HEK293 (cell line): ENCODE measurements around the gene PHF3.

Experiments used
- HOXD13 ChIP-seq: sonication (generic); formaldehyde crosslinking; IDR thresholded peaks from 2 replicates; pipeline ENCODE4 v1.8.0; 2022; ENCODE audit warnings: missing genetic modification reagents, borderline replicate concordance
- SALL2 ChIP-seq: fragments of 450-650 bp; formaldehyde crosslinking; IDR thresholded peaks from 2 replicates; pipeline ENCODE4 v1.5.0; 2017; ENCODE audit warnings: missing biosample characterization, mild to moderate bottlenecking, missing genetic modification characterization, borderline replicate concordance
- SCRT2 ChIP-seq: fragments of 450-650 bp; formaldehyde crosslinking; IDR thresholded peaks from 2 replicates; pipeline ENCODE4 v1.5.1; 2016; ENCODE audit warnings: missing biosample characterization, missing genetic modification characterization
- ZBTB1 ChIP-seq: fragments of 450-650 bp; formaldehyde crosslinking; IDR thresholded peaks from 2 replicates; pipeline ENCODE4 v1.5.1; 2016; ENCODE audit warnings: missing biosample characterization, missing genetic modification characterization
- ZBTB11 ChIP-seq: fragments of 450-650 bp; formaldehyde crosslinking; conservative IDR thresholded peaks from 2 replicates; pipeline ENCODE4 v1.5.1; 2016; ENCODE audit warnings: low read depth, missing biosample characterization, missing genetic modification characterization
- ZBTB44 ChIP-seq: fragments of 450-650 bp; IDR thresholded peaks from 2 replicates; pipeline ENCODE4 v1.5.1; 2018; ENCODE audit warnings: missing biosample characterization, mild to moderate bottlenecking, missing genetic modification characterization
- ZBTB48 ChIP-seq: fragments of 450-650 bp; formaldehyde crosslinking; IDR thresholded peaks from 2 replicates; pipeline ENCODE4 v1.5.1; 2016; ENCODE audit warnings: missing biosample characterization, missing genetic modification characterization
- ZFP3 ChIP-seq: fragments of 450-650 bp; formaldehyde crosslinking; IDR thresholded peaks from 2 replicates; pipeline ENCODE4 v1.5.1; 2016; ENCODE audit warnings: low read depth, missing biosample characterization, missing genetic modification characterization
- ZNF155 ChIP-seq: fragments of 450-650 bp; formaldehyde crosslinking; IDR thresholded peaks from 2 replicates; pipeline ENCODE4 v1.5.1; 2016; ENCODE audit warnings: missing biosample characterization, missing genetic modification characterization
- ZNF174 ChIP-seq: fragments of 450-650 bp; formaldehyde crosslinking; IDR thresholded peaks from 2 replicates; pipeline ENCODE4 v1.5.0; 2017; ENCODE audit warnings: missing biosample characterization, mild to moderate bottlenecking, missing genetic modification characterization
- ZNF202 ChIP-seq: fragments of 450-650 bp; formaldehyde crosslinking; IDR thresholded peaks from 2 replicates; pipeline ENCODE4 v1.5.1; 2016; ENCODE audit warnings: missing biosample characterization, missing genetic modification characterization, borderline replicate concordance
- ZNF335 ChIP-seq: fragments of 450-650 bp; formaldehyde crosslinking; conservative IDR thresholded peaks from 2 replicates; pipeline ENCODE4 v1.5.1; 2016; ENCODE audit warnings: missing biosample characterization, missing genetic modification characterization
- ZNF561 ChIP-seq: fragments of 450-650 bp; IDR thresholded peaks from 2 replicates; pipeline ENCODE4 v1.5.1; 2018; ENCODE audit warnings: missing biosample characterization, missing genetic modification characterization, borderline replicate concordance
- ZNF843 ChIP-seq: fragments of 450-650 bp; formaldehyde crosslinking; IDR thresholded peaks from 2 replicates; pipeline ENCODE4 v1.5.1; 2016; ENCODE audit warnings: missing biosample characterization, missing genetic modification characterization
- ZXDB ChIP-seq: fragments of 450-650 bp; formaldehyde crosslinking; IDR thresholded peaks from 2 replicates; pipeline ENCODE4 v1.5.1; 2016; ENCODE audit warnings: missing biosample characterization, missing genetic modification characterization
- TF ChIP-seq, protein P1 (sequence below): fragments of 450-650 bp; formaldehyde crosslinking; optimal IDR thresholded peaks from 2 replicates; pipeline ENCODE3; 2016; ENCODE audit warnings: missing biosample characterization, mild to moderate bottlenecking, missing genetic modification characterization
- TF ChIP-seq, protein P2 (sequence below): fragments of 450-650 bp; formaldehyde crosslinking; IDR thresholded peaks from 2 replicates; pipeline ENCODE4 v1.5.1; 2016; ENCODE audit warnings: missing biosample characterization, missing genetic modification characterization
- TF ChIP-seq, protein P3 (sequence below): fragments of 450-650 bp; formaldehyde crosslinking; IDR thresholded peaks from 2 replicates; pipeline ENCODE4 v1.5.1; 2017; ENCODE audit warnings: missing biosample characterization, missing genetic modification characterization
- TF ChIP-seq, protein P4 (sequence below): fragments of 450-650 bp; formaldehyde crosslinking; conservative IDR thresholded peaks from 2 replicates; pipeline ENCODE4 v1.5.1; 2016; ENCODE audit warnings: low read depth, missing biosample characterization, missing genetic modification characterization

Gene PHF3

DNA sequence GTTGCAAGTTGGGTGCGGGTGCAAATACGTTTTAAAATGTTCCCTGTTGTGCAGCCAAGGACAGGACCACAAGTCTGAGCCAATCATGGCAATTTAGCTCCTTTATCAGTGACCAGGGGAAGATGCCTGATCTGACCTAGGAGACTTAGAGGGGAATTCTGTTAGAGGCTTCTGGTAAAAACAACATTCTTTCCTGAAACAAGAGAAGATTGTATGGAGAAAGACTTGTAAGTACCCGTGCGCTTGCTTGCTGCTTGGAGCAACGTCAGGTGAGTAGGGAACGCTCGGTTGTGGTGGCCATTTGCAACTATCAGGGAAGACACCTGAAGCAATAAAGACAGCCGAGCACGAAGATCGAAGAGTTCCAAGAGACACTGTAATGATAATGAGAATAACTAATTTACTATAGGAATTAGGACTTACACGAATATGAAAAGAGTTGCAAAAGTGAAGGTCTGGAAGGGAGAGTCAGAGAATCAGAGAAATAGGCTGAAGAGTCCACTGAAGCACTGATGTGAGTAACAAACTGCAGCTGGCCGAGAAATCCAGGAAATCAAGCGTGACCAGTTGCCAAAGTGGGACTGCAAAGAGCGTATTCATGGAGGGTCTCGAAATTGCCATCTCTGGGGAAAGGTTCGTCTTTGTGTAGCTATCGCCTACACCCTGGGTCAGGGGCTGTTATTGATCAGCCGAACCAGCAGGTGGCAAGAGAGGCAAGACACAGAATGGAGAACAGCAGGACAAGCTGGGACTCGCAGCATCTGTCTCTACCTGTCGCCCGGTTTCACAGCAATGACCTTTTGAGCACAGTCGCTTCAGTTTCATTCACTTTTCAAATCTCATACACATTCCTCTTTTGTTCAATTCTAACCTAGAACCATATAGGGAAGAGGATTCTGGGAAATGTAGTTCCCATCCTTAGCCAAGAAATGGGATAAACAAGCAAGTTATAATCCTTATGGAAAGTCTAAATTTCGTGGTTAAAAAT lies 37.3 kb upstream of the PHF3 start (continued):
- TF ChIP-seq ZBTB11 (tag by site-specific recombination) = no peak
- TF ChIP-seq ZFP3 (tag by site-specific recombination) = no peak
- no peak for TF ChIP-seq ZBTB44
- TF ChIP-seq ZBTB48 (tag by site-specific recombination) = no peak
- TF ChIP-seq ZNF335 (tag by site-specific recombination) = peak; percentile 93
- TF ChIP-seq SALL2 (tag by site-specific recombination) = no peak
- no peak for TF ChIP-seq ZNF202
- peak; percentile 78 for TF ChIP-seq ZXDB (tag by site-specific recombination)
- TF ChIP-seq ZNF155 = no peak
- no peak for TF ChIP-seq ZBTB1 (tag by site-specific recombination)
- no peak for TF ChIP-seq HOXD13 (CRISPR knock-in tag)
- peak; percentile 74 for TF ChIP-seq SCRT2 (tag by site-specific recombination)
- TF ChIP-seq ZNF561 (tag by site-specific recombination) = peak; percentile 75; the same call in 1 of the 2 replicates
- 0 out of 2 replicates have a peak, but pooled peaks have one; percentile 38 for TF ChIP-seq ZNF843 (tag by site-specific recombination)
- TF ChIP-seq ZNF174 (tag by site-specific recombination) = no peak
- TF ChIP-seq, protein P1, sequence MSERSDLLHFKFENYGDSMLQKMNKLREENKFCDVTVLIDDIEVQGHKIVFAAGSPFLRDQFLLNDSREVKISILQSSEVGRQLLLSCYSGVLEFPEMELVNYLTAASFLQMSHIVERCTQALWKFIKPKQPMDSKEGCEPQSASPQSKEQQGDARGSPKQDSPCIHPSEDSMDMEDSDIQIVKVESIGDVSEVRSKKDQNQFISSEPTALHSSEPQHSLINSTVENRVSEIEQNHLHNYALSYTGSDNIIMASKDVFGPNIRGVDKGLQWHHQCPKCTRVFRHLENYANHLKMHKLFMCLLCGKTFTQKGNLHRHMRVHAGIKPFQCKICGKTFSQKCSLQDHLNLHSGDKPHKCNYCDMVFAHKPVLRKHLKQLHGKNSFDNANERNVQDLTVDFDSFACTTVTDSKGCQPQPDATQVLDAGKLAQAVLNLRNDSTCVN = peak; percentile 9
- TF ChIP-seq, protein P2, sequence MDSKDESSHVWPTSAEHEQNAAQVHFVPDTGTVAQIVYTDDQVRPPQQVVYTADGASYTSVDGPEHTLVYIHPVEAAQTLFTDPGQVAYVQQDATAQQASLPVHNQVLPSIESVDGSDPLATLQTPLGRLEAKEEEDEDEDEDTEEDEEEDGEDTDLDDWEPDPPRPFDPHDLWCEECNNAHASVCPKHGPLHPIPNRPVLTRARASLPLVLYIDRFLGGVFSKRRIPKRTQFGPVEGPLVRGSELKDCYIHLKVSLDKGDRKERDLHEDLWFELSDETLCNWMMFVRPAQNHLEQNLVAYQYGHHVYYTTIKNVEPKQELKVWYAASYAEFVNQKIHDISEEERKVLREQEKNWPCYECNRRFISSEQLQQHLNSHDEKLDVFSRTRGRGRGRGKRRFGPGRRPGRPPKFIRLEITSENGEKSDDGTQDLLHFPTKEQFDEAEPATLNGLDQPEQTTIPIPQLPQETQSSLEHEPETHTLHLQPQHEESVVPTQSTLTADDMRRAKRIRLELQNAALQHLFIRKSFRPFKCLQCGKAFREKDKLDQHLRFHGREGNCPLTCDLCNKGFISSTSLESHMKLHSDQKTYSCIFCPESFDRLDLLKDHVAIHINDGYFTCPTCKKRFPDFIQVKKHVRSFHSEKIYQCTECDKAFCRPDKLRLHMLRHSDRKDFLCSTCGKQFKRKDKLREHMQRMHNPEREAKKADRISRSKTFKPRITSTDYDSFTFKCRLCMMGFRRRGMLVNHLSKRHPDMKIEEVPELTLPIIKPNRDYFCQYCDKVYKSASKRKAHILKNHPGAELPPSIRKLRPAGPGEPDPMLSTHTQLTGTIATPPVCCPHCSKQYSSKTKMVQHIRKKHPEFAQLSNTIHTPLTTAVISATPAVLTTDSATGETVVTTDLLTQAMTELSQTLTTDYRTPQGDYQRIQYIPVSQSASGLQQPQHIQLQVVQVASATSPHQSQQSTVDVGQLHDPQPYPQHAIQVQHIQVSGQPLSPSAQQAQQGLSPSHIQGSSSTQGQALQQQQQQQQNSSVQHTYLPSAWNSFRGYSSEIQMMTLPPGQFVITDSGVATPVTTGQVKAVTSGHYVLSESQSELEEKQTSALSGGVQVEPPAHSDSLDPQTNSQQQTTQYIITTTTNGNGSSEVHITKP (tag by site-specific recombination) = peak; percentile 22; the same call in 1 of the 2 replicates
- TF ChIP-seq, protein P3, sequence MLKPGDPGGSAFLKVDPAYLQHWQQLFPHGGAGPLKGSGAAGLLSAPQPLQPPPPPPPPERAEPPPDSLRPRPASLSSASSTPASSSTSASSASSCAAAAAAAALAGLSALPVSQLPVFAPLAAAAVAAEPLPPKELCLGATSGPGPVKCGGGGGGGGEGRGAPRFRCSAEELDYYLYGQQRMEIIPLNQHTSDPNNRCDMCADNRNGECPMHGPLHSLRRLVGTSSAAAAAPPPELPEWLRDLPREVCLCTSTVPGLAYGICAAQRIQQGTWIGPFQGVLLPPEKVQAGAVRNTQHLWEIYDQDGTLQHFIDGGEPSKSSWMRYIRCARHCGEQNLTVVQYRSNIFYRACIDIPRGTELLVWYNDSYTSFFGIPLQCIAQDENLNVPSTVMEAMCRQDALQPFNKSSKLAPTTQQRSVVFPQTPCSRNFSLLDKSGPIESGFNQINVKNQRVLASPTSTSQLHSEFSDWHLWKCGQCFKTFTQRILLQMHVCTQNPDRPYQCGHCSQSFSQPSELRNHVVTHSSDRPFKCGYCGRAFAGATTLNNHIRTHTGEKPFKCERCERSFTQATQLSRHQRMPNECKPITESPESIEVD (tag by site-specific recombination) = no peak
- TF ChIP-seq, protein P4, sequence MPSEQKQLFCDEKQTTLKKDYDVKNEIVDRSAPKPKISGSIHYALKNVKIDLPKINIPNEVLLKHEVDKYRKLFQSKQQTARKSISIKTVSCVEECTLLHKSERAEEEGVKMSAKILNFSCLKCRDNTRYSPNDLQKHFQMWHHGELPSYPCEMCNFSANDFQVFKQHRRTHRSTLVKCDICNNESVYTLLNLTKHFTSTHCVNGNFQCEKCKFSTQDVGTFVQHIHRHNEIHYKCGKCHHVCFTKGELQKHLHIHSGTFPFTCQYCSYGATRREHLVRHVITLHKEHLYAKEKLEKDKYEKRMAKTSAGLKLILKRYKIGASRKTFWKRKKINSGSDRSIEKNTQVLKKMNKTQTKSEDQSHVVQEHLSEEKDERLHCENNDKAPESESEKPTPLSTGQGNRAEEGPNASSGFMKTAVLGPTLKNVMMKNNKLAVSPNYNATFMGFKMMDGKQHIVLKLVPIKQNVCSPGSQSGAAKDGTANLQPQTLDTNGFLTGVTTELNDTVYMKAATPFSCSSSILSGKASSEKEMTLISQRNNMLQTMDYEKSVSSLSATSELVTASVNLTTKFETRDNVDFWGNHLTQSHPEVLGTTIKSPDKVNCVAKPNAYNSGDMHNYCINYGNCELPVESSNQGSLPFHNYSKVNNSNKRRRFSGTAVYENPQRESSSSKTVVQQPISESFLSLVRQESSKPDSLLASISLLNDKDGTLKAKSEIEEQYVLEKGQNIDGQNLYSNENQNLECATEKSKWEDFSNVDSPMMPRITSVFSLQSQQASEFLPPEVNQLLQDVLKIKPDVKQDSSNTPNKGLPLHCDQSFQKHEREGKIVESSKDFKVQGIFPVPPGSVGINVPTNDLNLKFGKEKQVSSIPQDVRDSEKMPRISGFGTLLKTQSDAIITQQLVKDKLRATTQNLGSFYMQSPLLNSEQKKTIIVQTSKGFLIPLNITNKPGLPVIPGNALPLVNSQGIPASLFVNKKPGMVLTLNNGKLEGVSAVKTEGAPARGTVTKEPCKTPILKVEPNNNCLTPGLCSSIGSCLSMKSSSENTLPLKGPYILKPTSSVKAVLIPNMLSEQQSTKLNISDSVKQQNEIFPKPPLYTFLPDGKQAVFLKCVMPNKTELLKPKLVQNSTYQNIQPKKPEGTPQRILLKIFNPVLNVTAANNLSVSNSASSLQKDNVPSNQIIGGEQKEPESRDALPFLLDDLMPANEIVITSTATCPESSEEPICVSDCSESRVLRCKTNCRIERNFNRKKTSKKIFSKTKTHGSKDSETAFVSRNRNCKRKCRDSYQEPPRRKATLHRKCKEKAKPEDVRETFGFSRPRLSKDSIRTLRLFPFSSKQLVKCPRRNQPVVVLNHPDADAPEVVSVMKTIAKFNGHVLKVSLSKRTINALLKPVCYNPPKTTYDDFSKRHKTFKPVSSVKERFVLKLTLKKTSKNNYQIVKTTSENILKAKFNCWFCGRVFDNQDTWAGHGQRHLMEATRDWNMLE (tag by site-specific recombination) = peak; percentile 47; the same call in 1 of the 2 replicates
